RWPE2 (cell line): ENCODE results near the gene CDH4.

Experiments used
- ATAC-seq: fragments of 200-7000 bp; cut with Tn5 transposase; 3 replicates; pipeline ENCODE4 v1.9.1; 2021; ENCODE audit warnings: low read depth
- DNase-seq: peaks from one replicate; pipeline ENCODE4 v3.0.0-alpha.2; 2020; ENCODE audit warnings: low spot score
- H3K27ac ChIP-seq: fragments of 450-650 bp; 2 replicates; pipeline ENCODE4 v1.5.1; 2017; ENCODE audit warnings: mild to moderate bottlenecking; ENCODE audit not compliant: poor library complexity, severe bottlenecking
- H3K27me3 ChIP-seq: fragments of 250-450 bp; sonication (Bioruptor Pico); 2 replicates; pipeline ENCODE4 v1.5.1; 2021; ENCODE audit warnings: mild to moderate bottlenecking, moderate library complexity; ENCODE audit not compliant: insufficient read depth, poor library complexity, severe bottlenecking
- H3K36me3 ChIP-seq: fragments of 250-450 bp; sonication (Bioruptor Pico); 2 replicates; pipeline ENCODE4 v1.5.1; 2020; ENCODE audit warnings: low read depth, mild to moderate bottlenecking, moderate library complexity
- H3K4me1 ChIP-seq: fragments of 250-450 bp; sonication (Bioruptor Pico); 2 replicates; pipeline ENCODE4 v1.5.1; 2021; ENCODE audit warnings: mild to moderate bottlenecking, moderate library complexity; ENCODE audit not compliant: insufficient read depth, poor library complexity, severe bottlenecking
- H3K4me3 ChIP-seq: fragments of 250-450 bp; sonication (Bioruptor Pico); 2 replicates; pipeline ENCODE4 v1.5.1; 2021; ENCODE audit warnings: mild to moderate bottlenecking, moderate library complexity; ENCODE audit not compliant: severe bottlenecking
- H3K9me3 ChIP-seq: fragments of 250-450 bp; sonication (Bioruptor Pico); 2 replicates; pipeline ENCODE4 v1.5.1; 2021; ENCODE audit warnings: mild to moderate bottlenecking, moderate library complexity; ENCODE audit not compliant: severe bottlenecking
- TF ChIP-seq, protein P1 (sequence below): fragments of 450-650 bp; IDR thresholded peaks from one replicate; pipeline ENCODE4 v1.5.1; 2017; ENCODE audit warnings: mild to moderate bottlenecking, moderate library complexity; ENCODE audit not compliant: poor library complexity, severe bottlenecking

The CDH4 gene

GRCh38 chr20:61904456-61904855 is 652.4 kb downstream of the CDH4 start:
- Histone ChIP-seq H3K4me3 (no peak overlapping the region), H3K9me3 (no peaks in the 10 kb centered on the region), H3K4me1 (no peaks in the 10 kb centered on the region), H3K27me3 (no peaks in the 10 kb centered on the region), H3K27ac (no peak overlapping the region), H3K36me3 (no peaks in the 10 kb centered on the region)
- TF ChIP-seq, protein P1, sequence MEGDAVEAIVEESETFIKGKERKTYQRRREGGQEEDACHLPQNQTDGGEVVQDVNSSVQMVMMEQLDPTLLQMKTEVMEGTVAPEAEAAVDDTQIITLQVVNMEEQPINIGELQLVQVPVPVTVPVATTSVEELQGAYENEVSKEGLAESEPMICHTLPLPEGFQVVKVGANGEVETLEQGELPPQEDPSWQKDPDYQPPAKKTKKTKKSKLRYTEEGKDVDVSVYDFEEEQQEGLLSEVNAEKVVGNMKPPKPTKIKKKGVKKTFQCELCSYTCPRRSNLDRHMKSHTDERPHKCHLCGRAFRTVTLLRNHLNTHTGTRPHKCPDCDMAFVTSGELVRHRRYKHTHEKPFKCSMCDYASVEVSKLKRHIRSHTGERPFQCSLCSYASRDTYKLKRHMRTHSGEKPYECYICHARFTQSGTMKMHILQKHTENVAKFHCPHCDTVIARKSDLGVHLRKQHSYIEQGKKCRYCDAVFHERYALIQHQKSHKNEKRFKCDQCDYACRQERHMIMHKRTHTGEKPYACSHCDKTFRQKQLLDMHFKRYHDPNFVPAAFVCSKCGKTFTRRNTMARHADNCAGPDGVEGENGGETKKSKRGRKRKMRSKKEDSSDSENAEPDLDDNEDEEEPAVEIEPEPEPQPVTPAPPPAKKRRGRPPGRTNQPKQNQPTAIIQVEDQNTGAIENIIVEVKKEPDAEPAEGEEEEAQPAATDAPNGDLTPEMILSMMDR, result no peak
- ATAC-seq (no peak), DNase-seq (no peak)

DNA sequence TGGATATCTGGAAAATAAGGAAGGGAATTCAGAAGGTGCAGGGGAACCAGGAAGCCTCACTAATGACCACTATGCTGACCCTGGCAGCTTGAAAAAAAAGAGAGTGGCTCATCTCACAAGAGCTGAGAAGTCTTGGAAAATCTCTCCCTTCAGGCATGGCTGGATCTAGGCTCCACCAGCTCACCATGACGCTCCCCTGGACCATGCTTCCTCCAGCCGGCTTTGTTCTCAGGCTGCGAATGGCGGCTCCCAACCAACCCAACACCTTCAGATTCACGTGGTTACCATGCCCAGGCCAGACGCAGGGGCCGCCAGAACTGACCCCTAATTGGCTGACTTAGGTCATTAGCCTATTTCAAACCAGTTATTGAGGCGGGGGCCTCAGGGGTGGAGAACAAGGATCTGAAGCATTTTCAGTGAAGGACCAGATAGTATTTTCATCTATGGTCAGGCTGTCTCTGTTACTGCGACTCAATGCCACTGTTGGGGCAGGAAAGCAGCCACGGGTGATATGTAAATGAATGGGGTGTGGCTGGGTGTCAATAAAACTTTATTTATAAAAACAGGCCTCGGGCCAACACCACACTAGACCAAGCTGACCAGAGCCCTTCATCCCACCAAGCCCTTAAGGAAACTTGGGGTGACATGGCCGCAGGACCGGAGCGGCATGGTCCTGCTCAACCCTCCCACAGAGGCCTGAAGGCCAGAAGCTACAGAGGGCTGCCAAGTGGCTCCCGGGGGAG is 653.9 kb downstream of the CDH4 start:
- TF ChIP-seq, protein P1, result no peak
- DNase-seq (no peak), ATAC-seq (no peak)
- no peak overlapping the region for H3K27ac ChIP-seq
- H3K27me3 ChIP-seq, result no peaks in the 10 kb centered on the region
- no peak overlapping the region for H3K4me3 ChIP-seq
- no peaks in the 10 kb centered on the region for H3K9me3 ChIP-seq
- no peaks in the 10 kb centered on the region for H3K4me1 ChIP-seq
- peaks cover 8% of the 10 kb centered on the region for H3K36me3 ChIP-seq

GRCh38 chr20:61907081-61907891 is 655.2 kb downstream of the CDH4 start:
- no peak for ATAC-seq
- Histone ChIP-seq H3K36me3 (peaks cover 13% of the 10 kb centered on the region), H3K4me1 (no peaks in the 10 kb centered on the region), H3K27ac (no peak overlapping the region), H3K27me3 (no peaks in the 10 kb centered on the region), H3K9me3 (no peaks in the 10 kb centered on the region), H3K4me3 (no peak overlapping the region)
- no peak for DNase-seq
- TF ChIP-seq, protein P1, result no peak

DNA sequence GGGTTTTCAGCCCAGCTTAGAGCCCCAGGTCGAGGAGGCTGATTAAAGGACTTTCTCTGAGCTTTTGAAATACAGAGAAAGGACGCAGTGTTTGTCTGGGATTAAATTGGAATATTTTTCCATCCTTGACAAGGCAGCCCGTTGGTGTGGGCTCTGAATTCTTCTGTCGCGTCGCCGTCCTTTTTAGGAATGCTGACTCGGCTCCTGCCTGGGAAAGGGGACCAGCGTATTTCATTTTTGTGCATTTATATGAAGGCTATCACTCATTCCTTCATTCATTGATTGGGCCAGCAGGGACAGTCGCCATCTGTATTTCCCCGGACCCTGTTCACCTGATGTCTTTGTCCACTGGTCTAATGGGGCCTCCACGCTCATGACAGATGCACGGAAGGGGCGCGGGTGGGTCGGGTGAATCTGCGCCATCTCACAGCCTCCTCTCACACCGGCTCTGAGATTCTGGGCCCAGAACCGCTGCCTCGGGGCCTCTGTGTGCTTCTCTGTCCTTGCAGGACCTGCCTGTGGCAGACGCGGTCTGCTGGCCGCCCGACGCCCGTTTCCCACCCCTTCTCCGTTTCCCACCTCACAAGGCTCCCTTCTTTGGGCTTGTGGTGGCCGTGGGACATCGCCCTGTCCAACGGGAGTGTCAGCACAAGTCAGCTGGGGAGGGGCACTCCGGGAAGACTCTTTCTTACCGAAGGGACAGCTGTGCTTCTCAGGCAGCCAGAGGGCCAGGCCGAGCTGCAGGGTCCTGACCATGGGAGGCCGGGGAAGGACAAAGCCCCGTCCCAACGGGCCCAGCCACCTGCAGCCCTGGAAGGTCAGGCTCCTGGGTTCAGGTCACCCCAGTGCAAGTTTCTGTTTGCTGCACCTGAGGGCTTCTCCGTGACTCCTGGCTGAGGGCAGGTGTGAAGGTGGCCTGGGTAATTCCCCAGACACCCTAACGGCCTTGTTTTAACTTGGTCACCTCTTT is 656.3 kb downstream of the CDH4 start:
- TF ChIP-seq, protein P1, result no peak

More for the DNA sequence above, 656.3 kb downstream of the CDH4 start:
- Histone ChIP-seq H3K4me3 (no peak overlapping the region), H3K9me3 (no peaks in the 10 kb centered on the region), H3K27ac (no peak overlapping the region), H3K36me3 (peaks cover 17% of the 10 kb centered on the region), H3K27me3 (no peaks in the 10 kb centered on the region), H3K4me1 (no peaks in the 10 kb centered on the region)
- ATAC-seq, result no peak
- no peak for DNase-seq
